HG03097 (cell line): ENCODE results near the gene TTC9.

Experiments
- ATAC-seq: cut with Tn5 transposase; IDR thresholded peaks from one replicate; pipeline ENCODE4 v1.9.1; 2021; ENCODE audit not compliant: unreplicated experiment, low FRiP score

The TTC9 gene

DNA sequence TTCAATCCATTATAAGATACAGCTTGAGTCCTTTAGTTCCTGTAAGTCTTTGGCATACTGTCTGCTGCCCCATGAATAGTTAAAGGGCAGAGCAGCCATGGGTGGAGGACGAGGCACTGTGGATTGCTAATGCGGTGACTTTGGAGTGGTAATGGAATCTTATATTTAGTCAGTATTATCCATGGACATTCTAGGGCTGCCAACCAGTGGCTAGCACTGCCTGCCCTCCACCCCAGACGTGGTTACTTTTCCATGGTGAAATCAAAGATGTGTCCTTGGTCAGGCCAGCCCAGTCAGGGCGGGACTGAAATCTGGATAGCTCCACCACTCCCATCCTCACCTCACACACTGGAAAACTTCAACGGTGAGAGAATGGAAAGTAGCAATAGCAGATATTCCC is 2.3 kb downstream of the TTC9 start:
- ATAC-seq = no peak

DNA sequence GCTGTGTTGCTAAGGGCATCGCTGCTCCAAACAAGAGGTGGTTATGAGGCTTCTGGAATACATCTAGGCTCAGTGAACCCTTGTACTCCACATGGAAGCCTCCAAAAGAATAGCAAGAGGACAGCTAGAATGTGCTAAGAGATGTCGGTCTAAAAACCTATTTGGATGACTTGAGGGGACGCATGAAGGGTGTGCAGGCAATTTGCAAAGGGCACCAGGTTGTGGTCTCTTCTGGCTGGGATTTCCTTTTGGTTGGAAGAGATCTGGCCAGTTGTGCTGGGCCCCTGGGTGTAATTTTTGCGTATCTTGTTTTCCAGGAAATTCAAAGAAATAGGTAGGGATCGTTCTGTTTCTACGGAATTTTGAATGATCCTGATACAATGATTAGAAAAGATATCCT is 4.2 kb downstream of the TTC9 start:
- ATAC-seq = no peak

DNA sequence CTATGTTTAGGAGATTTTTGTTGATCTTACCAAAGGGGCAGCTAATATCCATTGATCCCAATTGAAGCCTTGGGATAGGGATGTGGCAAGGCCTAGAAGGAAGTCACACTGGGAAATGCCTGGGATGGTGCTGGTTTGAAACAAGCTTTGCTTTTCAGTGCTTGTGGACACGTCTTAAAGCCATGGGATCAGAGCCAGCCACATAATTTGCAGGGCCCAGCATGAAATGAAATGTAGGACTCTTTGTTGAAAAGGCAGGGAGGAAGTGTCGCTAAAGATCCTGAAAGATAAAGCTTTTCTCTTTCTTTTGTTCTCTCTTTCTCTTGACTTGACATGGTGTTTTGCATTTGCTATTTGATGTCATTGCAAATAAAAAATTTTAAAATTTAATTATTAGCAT is 5.0 kb downstream of the TTC9 start:
- no peak for ATAC-seq

GRCh38 chr14:70648346-70648745 is 6.6 kb downstream of the TTC9 start:
- no peak for ATAC-seq

GRCh38 chr14:70649803-70650202 is 8.1 kb downstream of the TTC9 start:
- no peak for ATAC-seq

DNA sequence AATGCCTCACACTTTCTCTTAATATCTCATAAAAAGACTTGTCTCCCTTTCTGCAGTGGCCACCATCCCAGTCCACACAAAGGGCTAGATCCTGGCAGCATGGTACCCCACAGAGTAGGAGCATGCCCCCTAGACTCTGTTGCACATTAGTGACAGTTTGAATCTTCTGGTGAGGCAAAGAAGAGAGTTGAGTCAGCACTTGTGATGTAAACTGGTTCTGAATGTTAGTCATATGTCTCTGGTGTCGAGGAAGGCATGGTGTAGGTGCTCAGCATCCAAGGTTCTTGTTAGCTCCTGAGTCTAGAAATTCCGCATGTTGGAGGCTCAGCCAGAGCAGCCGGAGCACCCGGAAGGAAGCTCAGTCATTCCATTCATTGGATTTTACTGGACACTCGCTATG is 9.8 kb downstream of the TTC9 start:
- ATAC-seq = no peak

GRCh38 chr14:70652871-70653270 is 11.2 kb downstream of the TTC9 start:
- ATAC-seq = no peak

DNA sequence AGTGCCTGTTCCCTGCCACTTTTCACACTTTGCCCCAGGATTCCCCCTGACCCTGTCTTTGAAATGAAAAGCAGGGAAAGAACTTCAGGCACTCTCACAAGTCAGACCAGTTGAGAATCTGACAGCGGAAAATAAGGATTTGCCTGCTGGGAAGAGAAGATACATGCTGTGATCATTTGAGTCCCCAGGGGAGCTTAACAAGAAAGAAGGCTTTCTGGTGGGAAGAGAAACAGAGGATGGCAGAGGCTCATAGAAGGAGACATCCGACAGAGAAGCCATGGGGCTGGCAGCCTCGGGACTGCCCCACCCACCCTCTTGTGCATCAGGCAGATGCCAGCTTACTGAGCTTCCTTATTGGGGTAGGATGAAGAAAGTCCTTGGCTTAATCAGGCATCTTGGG is 11.9 kb downstream of the TTC9 start:
- no peak for ATAC-seq

GRCh38 chr14:70654632-70655031 is 12.9 kb downstream of the TTC9 start:
- no peak for ATAC-seq

- peak; percentile 66 for ATAC-seq
Measured at GRCh38 chr14:70655110-70655826, 13.6 kb downstream of the TTC9 start.

DNA sequence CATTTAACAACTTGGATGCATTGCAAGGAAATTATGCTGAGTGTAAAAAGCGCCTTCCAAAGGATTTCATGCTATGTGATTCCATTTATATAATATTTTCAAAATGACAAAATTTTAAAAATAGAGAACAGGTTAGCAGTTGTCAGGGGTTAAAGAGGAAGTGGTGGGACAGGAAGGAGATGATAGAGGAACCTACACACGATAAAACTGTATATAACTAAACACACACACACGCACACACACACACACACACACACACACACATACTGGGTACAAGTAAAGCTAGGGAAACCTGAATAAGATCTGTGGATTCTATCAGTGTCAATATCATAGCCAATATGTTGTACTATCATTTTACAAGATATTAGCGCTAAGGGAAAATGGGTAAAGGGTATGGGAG is 17.2 kb downstream of the TTC9 start:
- no peak for ATAC-seq

DNA sequence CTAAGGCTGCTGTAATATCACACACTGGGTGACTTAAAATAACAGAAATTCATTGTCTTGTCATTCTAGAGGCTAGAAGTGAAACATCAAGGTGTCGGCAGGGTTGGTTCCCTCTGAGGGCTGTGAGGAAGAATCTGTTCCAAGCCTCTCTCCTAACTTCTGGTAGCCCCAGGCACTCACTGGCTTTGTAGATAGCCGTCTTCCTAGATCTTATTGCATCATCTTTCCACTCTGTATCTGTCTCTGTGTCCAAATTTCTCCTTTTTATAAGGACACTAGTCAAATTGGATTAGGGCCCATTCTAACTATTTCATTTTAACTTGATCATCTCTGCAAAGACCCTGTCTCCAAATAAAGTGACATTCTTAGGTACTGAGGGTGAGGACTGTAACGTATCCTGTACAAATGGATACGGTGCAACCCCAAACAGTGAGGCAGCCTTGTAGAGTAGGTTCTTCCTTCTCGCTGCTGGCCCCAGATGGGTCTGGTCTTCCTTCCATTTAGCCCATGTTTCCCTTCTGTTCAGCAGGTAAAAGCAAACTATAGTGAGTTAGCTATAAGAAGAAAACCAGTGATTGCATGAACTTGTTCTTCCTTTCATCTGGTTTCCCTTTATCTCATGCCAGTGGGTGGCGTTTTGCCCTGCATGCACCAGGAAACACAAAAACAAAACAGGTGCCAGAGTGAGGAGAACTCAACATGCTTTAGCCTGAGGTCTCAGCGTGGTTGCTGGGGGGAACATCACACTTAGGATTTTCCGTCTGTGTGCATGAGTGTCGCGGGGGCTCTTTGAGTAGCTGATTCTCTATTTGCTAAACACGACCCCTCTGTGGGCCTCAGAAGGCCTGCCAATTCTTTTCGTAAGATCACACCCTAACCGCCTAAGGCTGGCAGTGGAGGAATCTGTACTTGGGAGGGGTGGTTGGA is 19.5 kb downstream of the TTC9 start:
- no peak for ATAC-seq

DNA sequence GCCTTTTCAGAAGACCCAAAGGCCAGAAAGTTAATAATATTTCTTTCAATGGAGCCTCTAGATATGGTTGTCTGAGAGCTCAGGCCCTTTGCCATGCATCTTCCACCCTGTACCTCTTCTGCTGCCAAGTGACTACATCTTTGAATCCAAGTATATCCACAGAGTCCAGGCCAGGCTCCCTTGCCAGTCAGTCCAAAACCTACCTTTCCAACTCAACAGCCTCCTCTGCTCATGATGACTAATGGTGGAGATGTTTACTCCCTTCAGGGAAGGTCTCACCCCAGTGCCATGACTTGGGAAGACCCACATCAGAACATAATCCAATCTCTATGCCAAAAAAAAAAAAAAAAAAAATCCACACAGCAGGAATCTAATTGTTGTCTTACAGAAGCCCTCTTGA is 20.4 kb downstream of the TTC9 start:
- ATAC-seq = no peak

DNA sequence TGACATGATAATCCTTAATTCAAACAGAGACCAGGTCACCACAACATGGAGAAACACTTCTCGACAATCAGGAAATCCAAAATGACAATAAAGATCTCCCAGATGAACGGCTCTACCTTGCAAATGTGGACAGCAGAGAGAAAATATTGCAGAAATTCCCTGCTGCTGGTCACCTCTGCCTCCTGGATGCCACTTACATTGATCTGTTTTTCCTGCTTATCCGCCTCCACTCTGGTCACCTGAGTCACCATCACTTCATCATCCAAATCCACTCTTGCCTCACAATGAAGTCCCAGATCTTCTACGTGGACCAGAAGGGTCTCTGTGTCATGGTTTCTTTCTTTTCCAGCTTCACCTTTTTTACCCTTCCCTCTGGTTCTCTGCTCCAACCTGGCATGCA is 21.1 kb downstream of the TTC9 start:
- ATAC-seq = no peak

DNA sequence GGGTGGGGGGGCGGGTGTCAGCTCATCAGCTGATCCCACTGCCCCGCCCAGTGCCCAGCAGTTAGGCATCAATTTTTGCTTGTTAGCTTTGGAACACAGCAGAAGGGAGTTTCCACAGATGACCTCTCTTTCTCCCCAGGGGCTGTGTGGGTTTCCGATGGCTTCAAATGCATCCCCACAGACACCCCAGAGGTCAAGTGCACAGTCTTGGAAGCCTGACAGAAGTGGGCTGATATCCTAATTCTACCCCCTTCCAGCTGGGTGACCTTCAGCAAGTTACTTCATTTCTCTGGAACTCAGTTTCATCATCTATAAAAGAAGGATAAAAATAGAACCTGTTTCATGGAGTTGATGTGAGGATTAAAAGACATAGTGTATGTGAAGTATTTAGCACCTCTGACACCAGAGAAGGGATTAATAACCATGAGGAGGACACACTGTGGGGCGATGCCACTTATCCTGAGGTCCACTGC is 22.0 kb downstream of the TTC9 start:
- peak; percentile 32 for ATAC-seq

- ATAC-seq = no peak
Measured at GRCh38 chr14:70664698-70665447, 23.2 kb downstream of the TTC9 start.

DNA sequence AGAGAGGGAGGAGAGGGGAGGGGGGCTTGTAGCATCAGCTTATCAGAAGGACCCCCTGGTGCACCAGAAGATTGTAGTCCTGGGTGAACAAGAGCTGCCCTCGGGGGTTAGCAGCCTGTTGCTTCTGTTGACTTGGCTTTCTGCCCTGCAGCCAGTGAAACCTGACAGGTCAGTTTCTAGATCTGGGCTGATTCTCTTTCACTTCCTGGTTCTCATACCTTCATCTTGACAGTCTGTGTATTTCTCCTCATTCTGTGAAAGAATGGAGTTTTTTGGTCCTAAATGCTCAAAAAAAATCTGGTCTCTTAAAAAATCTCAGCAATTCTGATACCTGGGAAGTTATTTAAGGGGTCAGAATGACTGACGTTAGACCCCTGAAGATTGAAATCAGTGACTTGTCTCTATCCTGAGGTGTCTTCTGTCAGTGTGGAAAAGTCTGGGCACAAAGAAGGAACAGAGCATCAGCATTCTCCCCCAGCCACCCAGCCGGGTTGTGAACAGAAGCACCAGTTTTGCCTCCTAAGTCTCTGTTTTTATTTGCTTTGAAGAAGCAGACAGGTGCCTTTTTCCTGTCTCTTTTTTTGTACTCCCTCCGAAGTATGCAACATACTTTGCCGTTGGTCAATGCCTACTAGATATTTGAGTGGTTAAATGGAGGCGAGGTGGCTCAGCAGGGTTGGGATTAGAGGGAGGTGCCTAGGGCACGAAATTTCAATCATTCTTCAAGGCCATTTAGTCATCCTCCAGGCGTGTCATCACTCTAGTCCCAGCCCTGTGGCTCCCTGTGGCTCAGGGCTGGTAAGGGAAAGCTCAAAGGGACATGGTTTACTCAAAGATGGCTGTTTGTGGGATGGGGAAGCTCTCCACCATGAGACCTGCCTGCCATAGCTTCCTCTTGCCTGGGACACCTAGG is 24.0 kb downstream of the TTC9 start:
- ATAC-seq = peak; percentile 43

DNA sequence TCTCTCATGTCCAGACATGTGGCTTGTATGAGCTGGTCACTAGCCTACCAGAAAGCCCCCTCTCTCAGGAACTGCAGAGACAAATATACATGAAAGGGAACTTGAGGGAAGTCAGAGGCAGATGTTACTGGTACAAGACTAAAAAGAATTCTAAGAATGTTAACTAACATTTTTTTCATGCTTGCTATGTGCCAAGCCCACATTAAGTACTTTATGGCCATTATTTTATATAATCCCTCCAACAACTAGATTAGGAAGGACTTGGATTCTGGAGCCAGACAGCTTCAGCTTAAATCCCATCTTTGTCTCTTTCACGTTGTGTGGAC is 24.6 kb downstream of the TTC9 start:
- ATAC-seq = no peak

- no peak for ATAC-seq
Measured at GRCh38 chr14:70670992-70671651, 29.4 kb downstream of the TTC9 start.
